ENCODE data around the gene CSRP3. TPM values are rescaled to one million over a fixed set of nuclear protein-coding genes. Genes with fewer than 3 reads are reported as not detected.

The CSRP3 gene
- total RNA-seq, 4 donors from 2014 or later: 2.2 to 300 (median 89.5) TPM

- Histone ChIP-seq H3K27ac (peak overlapping the region in 1 of 4 donors; percentile 18), H3K36me3 (peaks cover 0 to 76% of the 10 kb centered on the region in 2 donors), H3K9me3 (no peaks in the 10 kb centered on the region), H3K27me3 (no peaks in the 10 kb centered on the region), H3K4me1 (no peaks in the 10 kb centered on the region), H3K4me3 (no peak overlapping the region)
- TF ChIP-seq CTCF (IDR thresholded peaks at IDR 0.05 in 4 of 5, conservative IDR thresholded peaks at IDR 0.05 in 1 of 5): no peak
- TF ChIP-seq POLR2A (IDR thresholded peaks at IDR 0.05): no peak
- no peak for DNase-seq
- intact Hi-C loops (cut with DNase I; ENCODE audit: low total_unique reads) (no loop called here), in situ Hi-C loops (cut with MboI; ENCODE audit: low sequenced_read_pairs in 4 of 4) (no loop called here)
- no peak for ATAC-seq
Measured at GRCh38 chr11:19185036-19185435, 16.7 kb downstream of the CSRP3 start.

- DNase-seq (no peak), ATAC-seq (no peak)
- in situ Hi-C loops (cut with MboI; ENCODE audit: low sequenced_read_pairs in 4 of 4) (no loop called here), intact Hi-C loops (cut with DNase I; ENCODE audit: low total_unique reads) (no loop called here)
- Histone ChIP-seq H3K36me3 (peaks cover 0 to 66% of the 10 kb centered on the region in 2 donors), H3K9me3 (no peaks in the 10 kb centered on the region), H3K27me3 (no peaks in the 10 kb centered on the region), H3K4me1 (no peaks in the 10 kb centered on the region), H3K4me3 (no peak overlapping the region), H3K27ac (peak overlapping the region in 1 of 4 donors; percentile 31)
- TF ChIP-seq CTCF (IDR thresholded peaks at IDR 0.05 in 4 of 5, conservative IDR thresholded peaks at IDR 0.05 in 1 of 5) (no peak), POLR2A (IDR thresholded peaks at IDR 0.05) (no peak)
Measured at GRCh38 chr11:19183646-19184045, 18.1 kb downstream of the CSRP3 start.

- intact Hi-C loops (cut with DNase I; ENCODE audit: low total_unique reads): no loop called here
- H3K4me1 ChIP-seq: no peaks in the 10 kb centered on the region
- in situ Hi-C loops (cut with MboI; ENCODE audit: low sequenced_read_pairs in 4 of 4): no loop called here
- TF ChIP-seq POLR2A (IDR thresholded peaks at IDR 0.05) (no peak), CTCF (IDR thresholded peaks at IDR 0.05 in 4 of 5, conservative IDR thresholded peaks at IDR 0.05 in 1 of 5) (no peak)
- no peaks in the 10 kb centered on the region for H3K27me3 ChIP-seq
- H3K27ac ChIP-seq: no peak overlapping the region
- no peak for ATAC-seq
- no peaks in the 10 kb centered on the region for H3K9me3 ChIP-seq
- no peak for DNase-seq
- no peak overlapping the region for H3K4me3 ChIP-seq
- peaks cover 0 to 51% of the 10 kb centered on the region in 2 donors for H3K36me3 ChIP-seq
Measured at GRCh38 chr11:19181531-19182261, 20.1 kb downstream of the CSRP3 start.

- peaks cover 0 to 8% of the 10 kb centered on the region in 2 donors for H3K36me3 ChIP-seq
- intact Hi-C loops (cut with DNase I; ENCODE audit: low total_unique reads) (no loop called here), in situ Hi-C loops (cut with MboI; ENCODE audit: low sequenced_read_pairs in 4 of 4) (no loop called here)
- no peaks in the 10 kb centered on the region for H3K4me1 ChIP-seq
- no peaks in the 10 kb centered on the region for H3K9me3 ChIP-seq
- no peak for TF ChIP-seq CTCF (IDR thresholded peaks at IDR 0.05 in 4 of 5, conservative IDR thresholded peaks at IDR 0.05 in 1 of 5)
- no peak for TF ChIP-seq POLR2A (IDR thresholded peaks at IDR 0.05)
- H3K27me3 ChIP-seq: no peaks in the 10 kb centered on the region
- DNase-seq (no peak), ATAC-seq (no peak)
- no peak overlapping the region for H3K27ac ChIP-seq
- no peak overlapping the region for H3K4me3 ChIP-seq
Measured at GRCh38 chr11:19176629-19177186, 25.1 kb downstream of the CSRP3 start.

Measured in gastrocnemius medialis (tissue), 4 donors.